Keratinocyte (primary cell): Measurements from ENCODE around the gene ATRNL1. TPM values are rescaled to one million over a fixed set of nuclear protein-coding genes. Genes with fewer than 3 reads are reported as not detected.

Source experiments
- DNase-seq: peaks from one replicate; pipeline ENCODE4 v3.0.0-alpha.2; 2011; ENCODE audit warnings: low read depth, missing footprints, low spot score
- FAIRE-seq: peaks from 2 replicates; lab custom pipeline; 2011; peaks lifted over from hg19 to GRCh38; lab: Jason Lieb, UNC
- H2AFZ ChIP-seq: 2 replicates; pipeline ENCODE4 v1.6.0; 2012; ENCODE audit warnings: low read length, control low read depth, inconsistent platforms; ENCODE audit not compliant: control insufficient read depth
- H3K27ac ChIP-seq: 2 replicates; pipeline ENCODE4 v1.5.1; 2011; ENCODE audit warnings: low read length; ENCODE audit not compliant: control insufficient read depth, insufficient read depth
- H3K27me3 ChIP-seq: 3 replicates; pipeline ENCODE4 v1.6.0; 2011; ENCODE audit warnings: low read length; ENCODE audit not compliant: control insufficient read depth, insufficient read depth; ENCODE audit errors: extremely low read depth
- H3K36me3 ChIP-seq, 2 experiments: 2 replicates in 1 of 2; 3 replicates in 1 of 2; pipeline ENCODE4 v1.5.1; 2011; ENCODE audit warnings: low read length in 2 of 2, mild to moderate bottlenecking in 1 of 2; ENCODE audit not compliant: control insufficient read depth in 2 of 2, insufficient read depth in 2 of 2; ENCODE audit errors: extremely low read depth in 1 of 2
- H3K4me1 ChIP-seq: 3 replicates; pipeline ENCODE4 v1.5.1; 2011; ENCODE audit warnings: low read length; ENCODE audit not compliant: control insufficient read depth, insufficient read depth; ENCODE audit errors: extremely low read depth
- H3K4me2 ChIP-seq: 3 replicates; pipeline ENCODE4 v1.6.0; 2011; ENCODE audit warnings: low read depth, low read length; ENCODE audit not compliant: control insufficient read depth, insufficient read depth; ENCODE audit errors: extremely low read depth
- H3K4me3 ChIP-seq, 3 experiments: fragments of 200-600 bp in 1 of 3; sonication (generic) in 1 of 3; 2 replicates in 2 of 3; 3 replicates in 1 of 3; pipeline ENCODE4 v1.5.1; 2011 to 2016; ENCODE audit warnings: low read length in 3 of 3, mild to moderate bottlenecking in 3 of 3, control low read depth in 2 of 3, inconsistent platforms in 1 of 3, low read depth in 1 of 3, mixed read lengths in 1 of 3, mixed run types in 1 of 3, moderate library complexity in 1 of 3; ENCODE audit not compliant: control insufficient read depth in 2 of 3, insufficient read depth in 2 of 3; ENCODE audit errors: extremely low read depth in 1 of 3
- H3K79me2 ChIP-seq: 2 replicates; pipeline ENCODE4 v1.6.0; 2012; ENCODE audit warnings: low read length; ENCODE audit not compliant: control insufficient read depth, insufficient read depth
- H3K9ac ChIP-seq: 3 replicates; pipeline ENCODE4 v1.6.0; 2011; ENCODE audit warnings: low read length; ENCODE audit not compliant: control insufficient read depth, insufficient read depth; ENCODE audit errors: extremely low read depth
- H3K9me1 ChIP-seq: 3 replicates; pipeline ENCODE4 v1.6.0; 2011; ENCODE audit warnings: low read length; ENCODE audit not compliant: control insufficient read depth, insufficient read depth; ENCODE audit errors: extremely low read depth
- H3K9me3 ChIP-seq: 2 replicates; pipeline ENCODE4 v1.5.1; 2012; ENCODE audit warnings: low read depth, low read length; ENCODE audit not compliant: control insufficient read depth
- H4K20me1 ChIP-seq: 3 replicates; pipeline ENCODE4 v1.6.0; 2011; ENCODE audit warnings: low read length; ENCODE audit not compliant: control insufficient read depth, insufficient read depth; ENCODE audit errors: extremely low read depth
- CTCF ChIP-seq, 3 experiments: IDR thresholded peaks in 1 of 3; conservative IDR thresholded peaks in 1 of 3; optimal IDR thresholded peaks in 1 of 3; 2 replicates in 2 of 3; 3 replicates in 1 of 3; pipeline versions ENCODE3 to v1.5.1; 2011; ENCODE audit warnings: low read length in 3 of 3, mild to moderate bottlenecking in 3 of 3, moderate library complexity in 2 of 3, control low read depth in 1 of 3, inconsistent platforms in 1 of 3; ENCODE audit not compliant: insufficient read depth in 2 of 3; ENCODE audit errors: extremely low read depth in 1 of 3
- EZH2 ChIP-seq: IDR thresholded peaks from one replicate; pipeline ENCODE4 v1.6.1; 2012; ENCODE audit warnings: inconsistent platforms, mild to moderate bottlenecking, low read length, moderate library complexity
- dilution Hi-C: fragments of 300-500 bp; cut with MboI; formaldehyde crosslinking; loops from one replicate; pipeline ENCODE4 v1.7.0; 2020; ENCODE audit warnings: low sequenced_read_pairs; ENCODE audit not compliant: extremely low pct_ligation_motif_present
- polyA plus RNA-seq, 5 experiments: library from polyadenylated mRNA; depleted of rRNA in 3 of 5; stranded (reverse) in 3 of 5; stranded (forward) in 1 of 5; unstranded in 1 of 5; fragments of >200 nt; gene quantifications; 1 replicate in 1 of 5; 2 replicates in 3 of 5; 3 replicates in 1 of 5; pipeline versions ENCODE4 v1.2.1 to v1.2.3, GENCODE V29; 2011 to 2012; ENCODE audit warnings: missing spikeins in 2 of 5, low read depth in 1 of 5, low replicate concordance in 1 of 5

The ATRNL1 gene
- polyA plus RNA-seq, 1 donor (not counting 4 experiments of a cell fraction or from before 2014, with no cell fraction given), result 0.07 TPM

GRCh38 chr10:115774721-115775120 is 681.6 kb downstream of the ATRNL1 start:
- no peak overlapping the region for H3K9ac ChIP-seq
- DNase-seq (no peak), FAIRE-seq (no peak)
- TF ChIP-seq CTCF (optimal IDR thresholded peaks at IDR 0.05 in 1 of 3, IDR thresholded peaks at IDR 0.05 in 1 of 3, conservative IDR thresholded peaks at IDR 0.05 in 1 of 3; ENCODE audit: extremely low read depth in 1 of 3, insufficient read depth in 2 of 3, low read length in 3 of 3) (no peak), EZH2 (no peak)
- H3K79me2 ChIP-seq, result no peaks in the 10 kb centered on the region
- no peaks in the 10 kb centered on the region for H3K9me3 ChIP-seq
- H3K36me3 ChIP-seq, result no peaks in the 10 kb centered on the region
- no peak overlapping the region for H3K4me2 ChIP-seq
- H3K4me1 ChIP-seq, result peaks cover 6% of the 10 kb centered on the region
- no peaks in the 10 kb centered on the region for H3K27me3 ChIP-seq
- no peak overlapping the region for H3K4me3 ChIP-seq
- no peak overlapping the region for H2AFZ ChIP-seq
- H4K20me1 ChIP-seq, result no peaks in the 10 kb centered on the region
- dilution Hi-C loops, result no loop called here
- no peaks in the 10 kb centered on the region for H3K9me1 ChIP-seq
- H3K27ac ChIP-seq, result no peak overlapping the region

- no peaks in the 10 kb centered on the region for H3K36me3 ChIP-seq
- dilution Hi-C loops, result no loop called here
- H3K4me2 ChIP-seq, result no peak overlapping the region
- H3K9me1 ChIP-seq, result no peaks in the 10 kb centered on the region
- no peak for DNase-seq
- no peaks in the 10 kb centered on the region for H3K79me2 ChIP-seq
- no peak for FAIRE-seq
- H3K4me3 ChIP-seq, result no peak overlapping the region
- H3K9ac ChIP-seq, result no peak overlapping the region
- H3K4me1 ChIP-seq, result peaks cover 6% of the 10 kb centered on the region
- no peak overlapping the region for H3K27ac ChIP-seq
- TF ChIP-seq CTCF (optimal IDR thresholded peaks at IDR 0.05 in 1 of 3, IDR thresholded peaks at IDR 0.05 in 1 of 3, conservative IDR thresholded peaks at IDR 0.05 in 1 of 3; ENCODE audit: extremely low read depth in 1 of 3, insufficient read depth in 2 of 3, low read length in 3 of 3), result no peak
- no peak for TF ChIP-seq EZH2
- H4K20me1 ChIP-seq, result no peaks in the 10 kb centered on the region
- no peak overlapping the region for H2AFZ ChIP-seq
- no peaks in the 10 kb centered on the region for H3K9me3 ChIP-seq
- no peaks in the 10 kb centered on the region for H3K27me3 ChIP-seq
These were observed 684.5 kb downstream of the ATRNL1 start for GRCh38 chr10:115777646-115778045.
